Stomach (tissue), 4 donors: ENCODE data around the gene WDR27.

ENCODE experiments used
- CTCF ChIP-seq, 7 experiments: fragments of 450-650 bp in 4 of 7; fragments of 200-600 bp in 3 of 7; sonication (generic) in 3 of 7; IDR thresholded peaks; one replicate each; pipeline ENCODE4 v1.5.1; 2016 to 2019; ENCODE audit warnings: antibody characterized with exemption in 7 of 7, control low read depth in 2 of 7, mild to moderate bottlenecking in 1 of 7
- EP300 ChIP-seq: sonication (generic); formaldehyde crosslinking; IDR thresholded peaks from one replicate; pipeline ENCODE4 v1.6.1; 2017; ENCODE audit warnings: antibody characterized with exemption
- POLR2A ChIP-seq, 4 donors: fragments of 450-650 bp; IDR thresholded peaks; one replicate each; pipeline ENCODE4 v1.6.1; 2016; ENCODE audit warnings: antibody characterized with exemption in 4 of 4, control low read depth in 2 of 4, mild to moderate bottlenecking in 1 of 4, moderate library complexity in 1 of 4

GRCh38 chr6:169490246-169490641 lies 211.6 kb downstream of the WDR27 start:
- TF ChIP-seq CTCF (IDR thresholded peaks at IDR 0.05) (no peak), EP300 (no peak), POLR2A (IDR thresholded peaks at IDR 0.05) (no peak)
